Neuronal stem cell (in vitro differentiated cells): ENCODE results near the gene SMIM24. TPM values are rescaled to one million over a fixed set of nuclear protein-coding genes. Genes with fewer than 3 reads are reported as not detected.

ENCODE experiments used
- DNase-seq: peaks from one replicate; pipeline ENCODE4 v3.0.0-alpha.2; 2013; ENCODE audit warnings: low spot score
- H2AFZ ChIP-seq: one replicate; pipeline ENCODE4 v1.6.1; 2013; ENCODE audit warnings: mild to moderate bottlenecking, low read length, inconsistent platforms
- H2AK5ac ChIP-seq: 2 replicates; pipeline ENCODE4 v1.6.1; 2013; ENCODE audit warnings: low read depth, mild to moderate bottlenecking, inconsistent platforms, low read length, moderate library complexity, mixed read lengths
- H2BK120ac ChIP-seq: 2 replicates; pipeline ENCODE4 v1.6.1; 2013; ENCODE audit warnings: low read depth, mild to moderate bottlenecking, inconsistent platforms, low read length, moderate library complexity, mixed read lengths
- H2BK12ac ChIP-seq: one replicate; pipeline ENCODE4 v1.6.1; 2013; ENCODE audit warnings: low read length, inconsistent platforms
- H2BK15ac ChIP-seq: 2 replicates; pipeline ENCODE4 v1.6.1; 2013; ENCODE audit warnings: mild to moderate bottlenecking, low read length, inconsistent platforms, mixed read lengths
- H2BK5ac ChIP-seq: one replicate; pipeline ENCODE4 v1.6.1; 2013; ENCODE audit warnings: inconsistent platforms, mild to moderate bottlenecking, low read length, moderate library complexity
- H3K14ac ChIP-seq: one replicate; pipeline ENCODE4 v1.6.1; 2013; ENCODE audit warnings: low read length, inconsistent platforms
- H3K18ac ChIP-seq: 2 replicates; pipeline ENCODE4 v1.6.1; 2013; ENCODE audit warnings: low read length, inconsistent platforms
- H3K23ac ChIP-seq: 2 replicates; pipeline ENCODE4 v1.6.1; 2013; ENCODE audit warnings: low read depth, mild to moderate bottlenecking, mixed read lengths, low read length, inconsistent platforms; ENCODE audit not compliant: poor library complexity
- H3K27ac ChIP-seq: replicated peaks from 3 replicates; pipeline ENCODE4 v1.5.1; 2013; ENCODE audit warnings: low read length, inconsistent platforms
- H3K27me3 ChIP-seq, 3 experiments: 2 replicates each; pipeline ENCODE4 v1.6.1; 2013; ENCODE audit warnings: low read length in 3 of 3, mild to moderate bottlenecking in 2 of 3, inconsistent platforms in 1 of 3, low read depth in 1 of 3, mixed read lengths in 1 of 3, moderate library complexity in 1 of 3; ENCODE audit not compliant: control insufficient read depth in 3 of 3, insufficient read depth in 3 of 3
- H3K36me3 ChIP-seq, 2 donors: replicated peaks in 1 of 2; 2 replicates each; pipeline ENCODE4 v1.6.1; 2013; ENCODE audit warnings: low read length in 2 of 2; ENCODE audit not compliant: control insufficient read depth in 2 of 2, insufficient read depth in 2 of 2
- H3K4ac ChIP-seq: 2 replicates; pipeline ENCODE4 v1.6.1; 2013; ENCODE audit warnings: inconsistent platforms, mild to moderate bottlenecking, low read length, moderate library complexity
- H3K4me1 ChIP-seq, 2 donors: 1 replicate in 1 of 2; 2 replicates in 1 of 2; pipeline ENCODE4 v1.6.1; 2013; ENCODE audit warnings: low read length in 2 of 2, low read depth in 1 of 2; ENCODE audit not compliant: control insufficient read depth in 2 of 2, insufficient read depth in 1 of 2
- H3K4me2 ChIP-seq: one replicate; pipeline ENCODE4 v1.6.1; 2013; ENCODE audit warnings: mild to moderate bottlenecking, low read length, inconsistent platforms; ENCODE audit not compliant: insufficient read depth, poor library complexity, severe bottlenecking
- H3K4me3 ChIP-seq, 2 donors: 2 replicates each; pipeline ENCODE4 v1.5.1; 2013; ENCODE audit warnings: low read length in 2 of 2, mild to moderate bottlenecking in 2 of 2, inconsistent platforms in 1 of 2, moderate library complexity in 1 of 2
- H3K79me1 ChIP-seq: one replicate; pipeline ENCODE4 v1.6.1; 2013; ENCODE audit warnings: low read depth, mild to moderate bottlenecking, inconsistent platforms, low read length, moderate library complexity
- H3K9ac ChIP-seq: one replicate; pipeline ENCODE4 v1.6.1; 2013; ENCODE audit warnings: mild to moderate bottlenecking, low read depth, low read length, inconsistent platforms; ENCODE audit not compliant: poor library complexity
- H3K9me3 ChIP-seq, 2 donors: replicated peaks in 1 of 2; 2 replicates each; pipeline versions ENCODE3 to v1.6.1; 2013; ENCODE audit warnings: low read length in 2 of 2, mild to moderate bottlenecking in 2 of 2, inconsistent platforms in 1 of 2, low read depth in 1 of 2, mixed read lengths in 1 of 2, moderate library complexity in 1 of 2; ENCODE audit not compliant: control insufficient read depth in 2 of 2, insufficient read depth in 1 of 2
- H4K8ac ChIP-seq: one replicate; pipeline ENCODE4 v1.6.1; 2013; ENCODE audit warnings: low read depth, mild to moderate bottlenecking, inconsistent platforms, low read length, moderate library complexity
- H4K91ac ChIP-seq: one replicate; pipeline ENCODE4 v1.6.1; 2013; ENCODE audit warnings: low read length, low read depth, mild to moderate bottlenecking, inconsistent platforms; ENCODE audit not compliant: poor library complexity
- WGBS, 2 donors: extraction: QIAGEN DNeasy Blood & Tissue Kit; methylation state at CpG; one replicate each; pipeline ENCODE4 v1.1.7; 2013; ENCODE audit warnings: missing lambda C conversion rate in 2 of 2, mixed read lengths in 1 of 2; ENCODE audit not compliant: insufficient read length in 2 of 2, insufficient replicate concordance in 1 of 2; ENCODE audit errors: extremely low coverage in 2 of 2; 5-methylcytosine and 5-hydroxymethylcytosine counted together
- small RNA-seq: library from polyadenylated mRNA; stranded (forward); fragments of <200 nt; extraction: miRNeasy Mini kit (QIAGEN cat#:217004); gene quantifications from one replicate; pipeline ENCODE3, GENCODE V24; 2013; ENCODE audit not compliant: insufficient read depth

The SMIM24 gene

GRCh38 chr19:3426433-3426832, 53.9 kb downstream of the SMIM24 start:
- Histone ChIP-seq H3K9ac (no peak overlapping the region), H2BK5ac (no peak overlapping the region), H4K8ac (no peak overlapping the region), H2AK5ac (no peak overlapping the region), H3K4me1 (peaks cover 0 to 3% of the 10 kb centered on the region in 2 donors), H4K91ac (no peak overlapping the region), H3K4me2 (no peak overlapping the region), H3K14ac (peak overlapping the region; percentile 63), H3K27ac (no peak overlapping the region), H3K36me3 (no peaks in the 10 kb centered on the region), H3K4ac (no peak overlapping the region), H3K4me3 (no peak overlapping the region), H3K27me3 (no peaks in the 10 kb centered on the region), H3K18ac (no peak overlapping the region), H3K79me1 (no peaks in the 10 kb centered on the region), H2BK12ac (no peak overlapping the region), H2BK15ac (peak overlapping the region; percentile 75), H3K23ac (peak overlapping the region; percentile 65), H2BK120ac (no peak overlapping the region), H3K9me3 (no peaks in the 10 kb centered on the region), H2AFZ (no peak overlapping the region)
- no CpG with 5 or more reads among the region's 9 CpGs for WGBS, 2 donors
- no peak for DNase-seq

Small RNA genes lying within 50 kb of the gene (small RNA-seq; reads per million reads assigned to genes)
- gene RF00212 = not detected
